ENCODE results near the gene CST9. TPM values are rescaled to one million over a fixed set of nuclear protein-coding genes. Genes with fewer than 3 reads are reported as not detected.

CST9 gene
- total and polyA plus RNA-seq, 2 of the 13 experiments (the other 11 are each of a cell fraction or from before 2014, with no cell fraction given) = 0.07 TPM; not detected in 1

- TF ChIP-seq ZBTB40 (IDR thresholded peaks at IDR 0.05) = no peak
- TF ChIP-seq ZBTB40 (CRISPR knock-in tag; IDR thresholded peaks at IDR 0.05) = peak; percentile 22; the same call in 1 of the 2 replicates
- TF ChIP-seq TIGD3 (CRISPR knock-in tag; IDR thresholded peaks at IDR 0.05; ENCODE audit: borderline replicate concordance) = no peak
- TF ChIP-seq KLF11 (CRISPR knock-in tag; IDR thresholded peaks at IDR 0.05) = no peak
Measured at GRCh38 chr20:23568320-23568970, 37.3 kb downstream of the CST9 start, which contains the start of gene CST9L (continued).

All from HepG2 (cell line).